Mammary epithelial cell (primary cell): ENCODE data around the gene CPNE5.

Source experiments
- EZH2 ChIP-seq: IDR thresholded peaks from 2 replicates; pipeline ENCODE4 v1.6.1; 2012; ENCODE audit warnings: low read length, inconsistent platforms, borderline replicate concordance
- TF ChIP-seq, protein P1 (sequence below), 2 donors: IDR thresholded peaks in 1 of 2; conservative IDR thresholded peaks in 1 of 2; 2 replicates each; pipeline ENCODE4 v1.5.1; 2011 to 2012; ENCODE audit warnings: inconsistent platforms in 2 of 2, low read length in 2 of 2, mild to moderate bottlenecking in 2 of 2, control low read depth in 1 of 2, low read depth in 1 of 2; ENCODE audit not compliant: insufficient read depth in 1 of 2; ENCODE audit errors: extremely low read depth in 1 of 2

DNA sequence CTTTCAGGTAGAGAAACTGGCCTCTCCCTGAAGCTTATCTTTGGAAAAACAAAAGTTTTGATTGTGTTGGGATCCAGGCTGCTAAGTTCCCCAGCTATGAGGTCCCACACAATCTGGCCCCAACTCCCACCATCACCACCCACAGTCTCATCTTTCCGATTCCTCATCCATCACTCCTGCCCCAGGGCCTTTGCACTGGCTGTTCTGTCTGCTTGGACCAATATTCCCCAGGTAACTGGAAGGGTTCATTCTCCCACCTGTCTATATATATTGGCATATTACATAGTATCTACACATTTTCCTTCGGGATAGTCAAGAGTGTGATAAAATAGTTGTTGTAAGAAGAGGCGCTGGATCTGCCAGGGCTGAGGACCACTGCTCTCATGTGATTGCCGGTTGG is 52.0 kb downstream of the CPNE5 start:
- TF ChIP-seq, protein P1, sequence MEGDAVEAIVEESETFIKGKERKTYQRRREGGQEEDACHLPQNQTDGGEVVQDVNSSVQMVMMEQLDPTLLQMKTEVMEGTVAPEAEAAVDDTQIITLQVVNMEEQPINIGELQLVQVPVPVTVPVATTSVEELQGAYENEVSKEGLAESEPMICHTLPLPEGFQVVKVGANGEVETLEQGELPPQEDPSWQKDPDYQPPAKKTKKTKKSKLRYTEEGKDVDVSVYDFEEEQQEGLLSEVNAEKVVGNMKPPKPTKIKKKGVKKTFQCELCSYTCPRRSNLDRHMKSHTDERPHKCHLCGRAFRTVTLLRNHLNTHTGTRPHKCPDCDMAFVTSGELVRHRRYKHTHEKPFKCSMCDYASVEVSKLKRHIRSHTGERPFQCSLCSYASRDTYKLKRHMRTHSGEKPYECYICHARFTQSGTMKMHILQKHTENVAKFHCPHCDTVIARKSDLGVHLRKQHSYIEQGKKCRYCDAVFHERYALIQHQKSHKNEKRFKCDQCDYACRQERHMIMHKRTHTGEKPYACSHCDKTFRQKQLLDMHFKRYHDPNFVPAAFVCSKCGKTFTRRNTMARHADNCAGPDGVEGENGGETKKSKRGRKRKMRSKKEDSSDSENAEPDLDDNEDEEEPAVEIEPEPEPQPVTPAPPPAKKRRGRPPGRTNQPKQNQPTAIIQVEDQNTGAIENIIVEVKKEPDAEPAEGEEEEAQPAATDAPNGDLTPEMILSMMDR (conservative IDR thresholded peaks at IDR 0.05 in 1 of 2, IDR thresholded peaks at IDR 0.05 in 1 of 2; ENCODE audit: extremely low read depth in 1 of 2, insufficient read depth in 1 of 2, low read depth in 1 of 2, low read length in 2 of 2): no peak
- no peak for TF ChIP-seq EZH2
